Esophagus muscularis mucosa (tissue), 4 donors: ENCODE results near the gene INTS7.

Experiments
- EP300 ChIP-seq: sonication (generic); formaldehyde crosslinking; IDR thresholded peaks from one replicate; pipeline ENCODE4 v1.6.1; 2017; ENCODE audit warnings: antibody characterized with exemption
- POLR2A ChIP-seq: fragments of 450-650 bp; IDR thresholded peaks from one replicate; pipeline ENCODE4 v1.6.1; 2017; ENCODE audit warnings: antibody characterized with exemption, moderate library complexity, mild to moderate bottlenecking, low read depth
- POLR2AphosphoS5 ChIP-seq, 2 donors: sonication (generic); formaldehyde crosslinking; IDR thresholded peaks; one replicate each; pipeline ENCODE4 v1.6.1; 2017; ENCODE audit warnings: antibody characterized with exemption in 2 of 2
- TF ChIP-seq, protein P1 (sequence below), 3 experiments: fragments of 200-600 bp in 2 of 3; fragments of 450-650 bp in 1 of 3; sonication (generic) in 2 of 3; IDR thresholded peaks; one replicate each; pipeline ENCODE4 v1.5.1; 2017 to 2019; ENCODE audit warnings: antibody characterized with exemption in 3 of 3, mild to moderate bottlenecking in 2 of 3, moderate library complexity in 1 of 3

DNA sequence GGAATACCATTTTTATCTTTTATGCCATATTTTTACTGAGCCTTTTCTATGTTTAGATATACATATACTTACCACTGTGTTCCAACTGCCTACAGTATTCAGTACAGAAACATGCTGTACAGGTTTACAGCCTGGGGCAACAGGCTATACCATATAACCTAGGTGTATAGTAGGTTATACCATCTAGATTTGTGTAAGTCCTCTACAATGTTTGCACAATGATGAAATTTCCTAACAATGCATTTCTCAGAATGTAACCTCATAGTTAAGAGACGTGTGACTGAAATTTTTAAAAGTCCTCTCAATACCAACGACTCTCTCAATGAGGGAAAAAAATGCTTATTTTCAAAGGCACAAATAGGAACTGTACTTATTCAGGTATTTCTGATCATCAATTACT, 21.7 kb downstream of the INTS7 start:
- TF ChIP-seq, protein P1, sequence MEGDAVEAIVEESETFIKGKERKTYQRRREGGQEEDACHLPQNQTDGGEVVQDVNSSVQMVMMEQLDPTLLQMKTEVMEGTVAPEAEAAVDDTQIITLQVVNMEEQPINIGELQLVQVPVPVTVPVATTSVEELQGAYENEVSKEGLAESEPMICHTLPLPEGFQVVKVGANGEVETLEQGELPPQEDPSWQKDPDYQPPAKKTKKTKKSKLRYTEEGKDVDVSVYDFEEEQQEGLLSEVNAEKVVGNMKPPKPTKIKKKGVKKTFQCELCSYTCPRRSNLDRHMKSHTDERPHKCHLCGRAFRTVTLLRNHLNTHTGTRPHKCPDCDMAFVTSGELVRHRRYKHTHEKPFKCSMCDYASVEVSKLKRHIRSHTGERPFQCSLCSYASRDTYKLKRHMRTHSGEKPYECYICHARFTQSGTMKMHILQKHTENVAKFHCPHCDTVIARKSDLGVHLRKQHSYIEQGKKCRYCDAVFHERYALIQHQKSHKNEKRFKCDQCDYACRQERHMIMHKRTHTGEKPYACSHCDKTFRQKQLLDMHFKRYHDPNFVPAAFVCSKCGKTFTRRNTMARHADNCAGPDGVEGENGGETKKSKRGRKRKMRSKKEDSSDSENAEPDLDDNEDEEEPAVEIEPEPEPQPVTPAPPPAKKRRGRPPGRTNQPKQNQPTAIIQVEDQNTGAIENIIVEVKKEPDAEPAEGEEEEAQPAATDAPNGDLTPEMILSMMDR (IDR thresholded peaks at IDR 0.05) = no peak
- no peak for TF ChIP-seq POLR2A
- TF ChIP-seq POLR2AphosphoS5 (IDR thresholded peaks at IDR 0.05) = no peak
- TF ChIP-seq EP300 = no peak
